H1 (cell line): ENCODE results near the gene LRBA. TPM values are rescaled to one million over a fixed set of nuclear protein-coding genes. Genes with fewer than 3 reads are reported as not detected.

Experiments
- CTCF ChIA-PET: fragments of 300-600 bp; sonication (Branson Sonifier 250); formaldehyde crosslinking; loops from one replicate; lab custom pipeline; 2021; ENCODE audit not compliant: partially characterized antibody; lab: Charles Lee
- POLR2A ChIA-PET: fragments of 300-600 bp; sonication (Branson Sonifier 250); formaldehyde crosslinking; loops from one replicate; lab custom pipeline; 2021; ENCODE audit warnings: inconsistent platforms; ENCODE audit not compliant: partially characterized antibody; lab: Charles Lee
- DNase-seq, 2 experiments: peaks; one replicate each; pipeline versions ENCODE4 v3.0.0 to v3.0.0-alpha.2; 2010 to 2022; ENCODE audit warnings: low spot score in 2 of 2, low read depth in 1 of 2, mixed read lengths in 1 of 2
- FAIRE-seq: peaks from 2 replicates; lab custom pipeline; 2011; peaks lifted over from hg19 to GRCh38; lab: Jason Lieb, UNC
- H2AFZ ChIP-seq: 2 replicates; pipeline ENCODE4 v1.8.1; 2012; ENCODE audit warnings: low read length, inconsistent platforms
- H2AK5ac ChIP-seq: 2 replicates; pipeline ENCODE4 v1.6.1; 2013; ENCODE audit warnings: low read depth, low read length
- H2BK120ac ChIP-seq: replicated peaks from 2 replicates; pipeline ENCODE3; 2013; ENCODE audit warnings: low read depth, low read length, inconsistent platforms
- H2BK12ac ChIP-seq: 2 replicates; pipeline ENCODE4 v1.6.1; 2013; ENCODE audit warnings: low read depth, low read length
- H2BK15ac ChIP-seq: 2 replicates; pipeline ENCODE4 v1.6.1; 2013; ENCODE audit warnings: low read length
- H2BK20ac ChIP-seq: 2 replicates; pipeline ENCODE4 v1.6.1; 2013; ENCODE audit warnings: low read length
- H2BK5ac ChIP-seq: 2 replicates; pipeline ENCODE4 v1.6.1; 2013; ENCODE audit warnings: low read depth, low read length
- H3K14ac ChIP-seq: 2 replicates; pipeline ENCODE4 v1.6.1; 2013; ENCODE audit warnings: inconsistent platforms; ENCODE audit not compliant: insufficient read length
- H3K18ac ChIP-seq: 2 replicates; pipeline ENCODE4 v1.6.1; 2013; ENCODE audit warnings: low read length; ENCODE audit errors: extremely low read depth
- H3K23ac ChIP-seq: 2 replicates; pipeline ENCODE4 v1.6.1; 2013; ENCODE audit warnings: inconsistent platforms; ENCODE audit not compliant: insufficient read length
- H3K23me2 ChIP-seq: 2 replicates; pipeline ENCODE4 v1.6.1; 2013; ENCODE audit warnings: low read depth, low read length
- H3K27ac ChIP-seq: 2 replicates; pipeline ENCODE4 v1.6.1; 2011; ENCODE audit warnings: low read depth, low read length, inconsistent platforms
- H3K27me3 ChIP-seq, 4 experiments: replicated peaks in 1 of 4; 1 replicate in 1 of 4; 2 replicates in 3 of 4; pipeline versions ENCODE4 v1.6.1 to v1.8.1; 2011 to 2013; ENCODE audit warnings: low read length in 3 of 4, mild to moderate bottlenecking in 3 of 4, inconsistent platforms in 2 of 4, mixed read lengths in 2 of 4, moderate library complexity in 1 of 4; ENCODE audit not compliant: control insufficient read depth in 3 of 4, insufficient read depth in 3 of 4; ENCODE audit errors: extremely low read depth in 1 of 4
- H3K36me3 ChIP-seq, 4 experiments: 2 replicates each; pipeline versions ENCODE4 v1.6.1 to v1.8.1; 2011 to 2013; ENCODE audit warnings: mild to moderate bottlenecking in 4 of 4, low read length in 3 of 4, moderate library complexity in 2 of 4, control low read depth in 1 of 4, inconsistent platforms in 1 of 4; ENCODE audit not compliant: insufficient read depth in 4 of 4, control insufficient read depth in 2 of 4
- H3K4ac ChIP-seq: replicated peaks from 2 replicates; pipeline ENCODE3; 2013; ENCODE audit warnings: low read length, low read depth, mixed read lengths, inconsistent platforms; ENCODE audit not compliant: insufficient read length
- H3K4me1 ChIP-seq, 4 experiments: replicated peaks in 1 of 4; 1 replicate in 1 of 4; 2 replicates in 3 of 4; pipeline versions ENCODE4 v1.6.1 to v1.8.1; 2011 to 2013; ENCODE audit warnings: low read length in 3 of 4, inconsistent platforms in 2 of 4, mixed read lengths in 1 of 4; ENCODE audit not compliant: insufficient read depth in 4 of 4, control insufficient read depth in 3 of 4
- H3K4me2 ChIP-seq, 2 experiments: 2 replicates each; pipeline versions ENCODE4 v1.6.1 to v1.8.1; 2011 to 2013; ENCODE audit warnings: low read depth in 2 of 2, low read length in 2 of 2, control low read depth in 1 of 2, inconsistent platforms in 1 of 2, mild to moderate bottlenecking in 1 of 2; ENCODE audit not compliant: insufficient read depth in 1 of 2
- H3K4me3 ChIP-seq, 4 experiments: fragments of 200-600, 300-600 bp in 1 of 4; sonication (generic), shearing (Covaris generic), sonication (Bioruptor Twin) in 1 of 4; 2 replicates each; pipeline versions ENCODE4 v1.5.1 to v1.8.1; 2011 to 2016; ENCODE audit warnings: low read length in 4 of 4, low read depth in 3 of 4, control low read depth in 2 of 4, inconsistent platforms in 2 of 4, mild to moderate bottlenecking in 2 of 4, mixed read lengths in 1 of 4, moderate library complexity in 1 of 4; ENCODE audit not compliant: insufficient read depth in 2 of 4; ENCODE audit errors: extremely low read depth in 1 of 4
- H3K56ac ChIP-seq: replicated peaks from 2 replicates; pipeline ENCODE3; 2013; ENCODE audit warnings: low read depth, mild to moderate bottlenecking, mixed read lengths, low read length, inconsistent platforms; ENCODE audit not compliant: insufficient read length
- H3K79me1 ChIP-seq: 2 replicates; pipeline ENCODE4 v1.6.1; 2013; ENCODE audit warnings: low read depth, low read length, control low read depth
- H3K79me2 ChIP-seq, 2 experiments: 2 replicates each; pipeline versions ENCODE4 v1.6.1 to v1.8.1; 2012 to 2013; ENCODE audit warnings: low read length in 2 of 2, mild to moderate bottlenecking in 2 of 2, inconsistent platforms in 1 of 2; ENCODE audit not compliant: insufficient read depth in 2 of 2, control insufficient read depth in 1 of 2
- H3K9ac ChIP-seq, 4 experiments: replicated peaks in 1 of 4; 1 replicate in 1 of 4; 2 replicates in 3 of 4; pipeline versions ENCODE4 v1.6.1 to v1.8.1; 2011 to 2013; ENCODE audit warnings: low read depth in 3 of 4, low read length in 3 of 4, control low read depth in 2 of 4, mild to moderate bottlenecking in 2 of 4, moderate library complexity in 2 of 4, inconsistent platforms in 1 of 4; ENCODE audit errors: extremely low read depth in 1 of 4
- H3K9me3 ChIP-seq, 2 experiments: 2 replicates each; pipeline versions ENCODE4 v1.6.1 to v1.8.1; 2012 to 2013; ENCODE audit warnings: mild to moderate bottlenecking in 2 of 2, moderate library complexity in 2 of 2, control low read depth in 1 of 2, inconsistent platforms in 1 of 2, low read depth in 1 of 2, low read length in 1 of 2, mixed read lengths in 1 of 2; ENCODE audit not compliant: insufficient read depth in 2 of 2
- H4K20me1 ChIP-seq, 2 experiments: replicated peaks in 1 of 2; 2 replicates each; pipeline versions ENCODE3 to v1.8.1; 2011 to 2013; ENCODE audit warnings: inconsistent platforms in 2 of 2, low read length in 2 of 2, mild to moderate bottlenecking in 1 of 2; ENCODE audit not compliant: insufficient read depth in 2 of 2, control insufficient read depth in 1 of 2
- H4K5ac ChIP-seq: 2 replicates; pipeline ENCODE4 v1.6.1; 2013; ENCODE audit warnings: low read length, low read depth, mixed read lengths, inconsistent platforms; ENCODE audit not compliant: insufficient read length
- H4K8ac ChIP-seq: 2 replicates; pipeline ENCODE4 v1.8.0; 2013; ENCODE audit warnings: mild to moderate bottlenecking, moderate library complexity, low read length, inconsistent platforms; ENCODE audit not compliant: insufficient read depth; ENCODE audit errors: extremely low read depth
- H4K91ac ChIP-seq: replicated peaks from 2 replicates; pipeline ENCODE3; 2013; ENCODE audit warnings: low read length, mixed read lengths, inconsistent platforms; ENCODE audit not compliant: insufficient read length
- WGBS, 2 experiments: shearing (Covaris generic) in 1 of 2; methylation state at CpG; one replicate each; pipeline versions ENCODE4 v1.1.6 to v1.1.7; 2013 to 2015; ENCODE audit warnings: low lambda C conversion rate in 2 of 2, mixed read lengths in 2 of 2, inconsistent platforms in 1 of 2, low coverage in 1 of 2, missing lambda C conversion rate in 1 of 2; ENCODE audit not compliant: insufficient replicate concordance in 2 of 2, insufficient coverage in 1 of 2, insufficient read length in 1 of 2; ENCODE audit errors: extremely low coverage in 1 of 2, missing lambda C conversion rate in 1 of 2; 5-methylcytosine and 5-hydroxymethylcytosine counted together
- polyA plus RNA-seq, 7 experiments: library from polyadenylated mRNA; depleted of rRNA in 3 of 7; stranded (reverse) in 5 of 7; unstranded in 2 of 7; fragments of >200 nt in 5 of 7; fragments of 200-250 nt in 2 of 7; gene quantifications; 1 replicate in 5 of 7; 2 replicates in 1 of 7; 4 replicates in 1 of 7; pipeline versions ENCODE4 v1.2.1 to v1.2.3, GENCODE V29; 2011 to 2013; ENCODE audit warnings: missing spikeins in 2 of 7, mixed read lengths in 2 of 7
- total RNA-seq: library from RNA; stranded (reverse); fragmentation: NEBNext Ultra II Directional; extraction: Animal tissue kit (Norgen Biotek cat#: 25700); gene quantifications from 2 replicates; pipeline ENCODE4 v1.2.1, GENCODE V29; 2021

The LRBA gene
- total and polyA plus RNA-seq, 2 of the 8 experiments (the other 6 are each of a cell fraction or from before 2014, with no cell fraction given), result 54.6 to 83.2 TPM

DNA sequence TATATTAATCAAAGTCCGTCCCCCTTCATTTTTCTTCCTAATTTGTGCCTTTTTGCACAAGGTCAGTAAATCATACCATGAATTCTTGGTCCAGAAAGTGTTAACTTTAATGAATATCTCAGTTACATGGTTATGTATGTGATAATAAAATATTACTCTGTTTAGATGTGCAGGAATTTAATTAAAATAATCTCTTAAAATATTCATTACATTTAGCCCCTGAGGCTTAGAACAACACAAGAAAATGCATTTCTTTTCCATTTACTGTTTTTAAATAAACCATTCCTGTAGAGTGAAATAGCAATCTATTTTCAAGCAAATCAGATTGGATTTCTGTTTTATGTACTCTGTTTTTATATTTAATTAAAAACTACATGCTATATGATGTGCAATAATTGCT, 415.5 kb downstream of the LRBA start:
- Histone ChIP-seq H2BK12ac (no peak overlapping the region), H3K14ac (no peak overlapping the region), H3K4me2 (no peak overlapping the region), H3K27ac (no peak overlapping the region), H3K9me3 (no peaks in the 10 kb centered on the region), H2BK5ac (no peak overlapping the region), H3K4me1 (no peaks in the 10 kb centered on the region), H3K9ac (no peak overlapping the region), H2AK5ac (no peak overlapping the region), H3K4ac (no peak overlapping the region), H3K79me2 (no peaks in the 10 kb centered on the region), H3K18ac (no peak overlapping the region), H2BK20ac (no peak overlapping the region), H4K8ac (no peak overlapping the region), H4K91ac (no peak overlapping the region), H2AFZ (no peak overlapping the region), H3K56ac (no peak overlapping the region), H3K27me3 (no peaks in the 10 kb centered on the region), H3K36me3 (peaks cover 0 to 8% (median 0%) of the 10 kb centered on the region in 4 experiments; a peak in 2 of 8 replicates), H4K20me1 (no peaks in the 10 kb centered on the region), H3K4me3 (no peak overlapping the region), H3K23me2 (no peaks in the 10 kb centered on the region), H4K5ac (no peak overlapping the region), H3K79me1 (no peaks in the 10 kb centered on the region), H2BK120ac (no peak overlapping the region), H2BK15ac (no peak overlapping the region), H3K23ac (no peak overlapping the region)
- ChIA-PET CTCF (interaction anchor here (0.7 kb wide), 1 partner anchor 332 kb away, joined by 4 read pairs; no protein-coding TSS in a partner anchor), POLR2A (no interaction called here)
- 100% methylated on average over 1 of the region's 1 CpG; no CpG with 5 or more reads in 1 of the 2 experiments for WGBS, 2 experiments
- FAIRE-seq (no peak), DNase-seq (no peak)
